Stimulated activated CD4-positive, alpha-beta T cell treated with anti-CD3 and anti-CD28 coated beads, Interleukin-2, amount 100 ng/mL, for 24 hours (primary cell): ENCODE results near the gene MNT.

Experiments
- DNase-seq, 2 donors: peaks; one replicate each; pipeline ENCODE4 v3.0.0-alpha.2; 2020

The MNT gene

DNA sequence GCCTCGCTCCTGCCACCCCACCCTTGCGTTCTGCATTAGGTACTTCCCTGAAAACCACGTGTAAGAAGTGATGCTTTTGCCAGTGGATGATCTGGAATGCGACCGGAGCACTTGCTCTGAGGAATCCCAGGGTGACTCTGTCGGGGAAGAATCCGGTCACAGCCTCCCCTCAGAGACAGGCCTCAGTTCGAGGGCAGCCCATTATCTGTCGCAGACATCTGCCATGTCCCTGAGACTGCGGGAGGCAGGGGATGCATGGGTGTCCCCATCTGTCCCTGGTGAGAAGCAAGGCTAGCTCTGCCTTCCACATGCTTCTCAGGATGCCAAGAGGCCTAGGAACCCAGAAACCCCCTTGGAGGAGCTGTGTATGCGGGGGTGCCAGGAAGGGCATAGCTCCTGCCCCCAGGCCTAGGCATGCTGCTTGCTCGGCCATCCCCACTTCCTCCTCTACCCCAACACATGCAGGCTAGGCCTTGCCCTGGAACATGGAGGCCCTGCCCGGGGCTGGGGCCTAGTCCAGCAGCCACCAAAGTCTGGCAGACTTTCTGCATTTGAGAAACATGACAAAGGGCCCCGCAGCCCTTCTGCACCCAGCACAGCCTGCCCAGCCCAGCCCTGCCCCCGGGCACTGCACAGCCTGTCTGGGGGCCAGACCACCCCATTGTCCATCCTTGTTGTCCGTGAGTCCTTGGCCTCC lies 20.5 kb downstream of the MNT start:
- DNase-seq = no peak

DNA sequence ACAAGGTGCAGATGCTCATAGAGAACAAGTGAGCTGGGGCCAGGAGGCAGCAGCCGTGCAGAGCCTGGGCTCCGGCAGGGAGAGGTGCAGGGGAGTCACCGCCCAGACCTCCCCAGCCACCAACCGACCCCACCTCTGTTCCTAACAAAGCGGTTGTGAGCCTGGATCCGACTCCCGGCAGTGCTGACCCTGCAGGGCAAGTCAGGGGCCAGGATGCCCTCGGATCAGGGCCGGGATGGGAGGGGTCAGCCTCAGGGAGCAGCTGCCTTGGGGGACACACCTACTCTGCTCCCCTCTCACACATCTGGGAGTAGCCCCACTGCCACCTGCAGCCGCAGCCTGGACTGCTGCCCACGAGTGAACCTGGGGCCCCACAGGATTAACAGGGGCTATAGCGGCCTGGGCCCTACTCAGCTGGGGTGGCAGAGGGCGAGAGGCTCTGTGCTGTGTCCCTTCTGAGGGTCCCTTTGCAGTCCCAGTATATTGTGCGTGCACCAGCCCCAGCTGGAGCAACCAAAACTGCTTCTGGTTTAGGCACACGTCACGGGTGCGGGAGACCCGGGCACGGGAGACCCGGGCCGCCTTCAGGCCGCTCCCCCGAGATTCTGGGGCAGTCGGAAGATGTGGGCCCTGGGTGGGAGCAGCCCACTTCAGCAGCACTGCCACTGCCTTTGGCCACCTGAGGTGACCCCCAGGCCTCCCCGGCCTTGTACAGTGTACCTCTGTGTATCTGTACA lies 21.2 kb downstream of the MNT start:
- DNase-seq = no peak

DNA sequence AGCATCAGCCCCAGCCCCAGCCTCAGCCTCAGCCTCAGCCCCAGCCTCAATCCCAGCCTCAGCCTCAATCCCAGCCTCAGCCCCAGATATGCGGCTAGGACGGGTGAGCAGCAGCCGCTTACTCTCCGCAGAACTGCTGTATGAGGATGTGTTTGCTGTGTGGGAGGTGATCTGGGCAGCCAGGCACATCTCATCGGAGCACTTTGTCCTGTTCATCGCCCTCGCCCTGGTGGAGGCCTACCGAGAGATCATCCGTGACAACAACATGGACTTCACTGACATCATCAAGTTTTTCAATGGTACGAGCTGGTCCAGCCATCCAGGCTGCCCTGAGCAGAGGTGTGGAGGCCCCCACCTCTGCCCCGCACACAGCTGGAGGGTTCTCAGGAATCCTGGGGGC lies 22.0 kb downstream of the MNT start:
- DNase-seq = no peak

DNA sequence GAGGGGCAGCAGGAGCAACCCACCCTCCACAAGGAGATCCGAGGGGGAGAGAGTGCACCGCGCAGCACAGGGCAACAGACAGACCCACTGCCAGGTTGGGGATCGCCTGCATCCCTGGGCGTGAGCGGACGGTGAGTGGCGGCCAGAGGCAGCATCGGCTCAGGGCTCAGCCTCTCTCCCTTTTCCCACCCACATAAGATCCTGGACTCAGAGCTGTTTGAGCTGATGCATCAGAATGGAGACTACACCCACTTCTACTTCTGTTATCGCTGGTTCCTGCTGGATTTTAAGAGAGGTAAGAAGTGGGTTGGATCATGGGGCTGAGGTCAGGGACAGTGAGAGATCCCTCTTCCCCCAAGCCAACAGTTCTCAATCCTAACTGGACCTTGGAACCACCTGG lies 23.2 kb downstream of the MNT start:
- no peak for DNase-seq

DNA sequence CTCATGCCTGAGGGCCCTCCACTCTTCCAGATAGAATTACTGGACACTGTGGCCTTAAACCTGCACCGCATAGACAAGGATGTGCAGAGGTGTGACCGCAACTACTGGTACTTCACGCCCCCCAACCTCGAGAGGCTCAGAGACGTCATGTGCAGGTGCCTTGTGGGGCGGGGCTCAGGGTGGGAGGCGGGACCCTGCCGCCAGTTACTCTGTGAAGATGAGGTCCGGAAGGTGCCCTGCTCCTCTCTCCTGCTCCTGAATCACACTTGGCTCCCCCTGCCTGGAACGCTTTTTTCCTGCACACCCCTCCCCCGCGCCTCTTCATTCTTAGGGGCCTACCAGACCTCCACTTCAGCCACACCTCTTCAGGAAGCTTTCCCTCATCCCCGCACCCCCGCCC lies 24.8 kb downstream of the MNT start:
- no peak for DNase-seq

DNA sequence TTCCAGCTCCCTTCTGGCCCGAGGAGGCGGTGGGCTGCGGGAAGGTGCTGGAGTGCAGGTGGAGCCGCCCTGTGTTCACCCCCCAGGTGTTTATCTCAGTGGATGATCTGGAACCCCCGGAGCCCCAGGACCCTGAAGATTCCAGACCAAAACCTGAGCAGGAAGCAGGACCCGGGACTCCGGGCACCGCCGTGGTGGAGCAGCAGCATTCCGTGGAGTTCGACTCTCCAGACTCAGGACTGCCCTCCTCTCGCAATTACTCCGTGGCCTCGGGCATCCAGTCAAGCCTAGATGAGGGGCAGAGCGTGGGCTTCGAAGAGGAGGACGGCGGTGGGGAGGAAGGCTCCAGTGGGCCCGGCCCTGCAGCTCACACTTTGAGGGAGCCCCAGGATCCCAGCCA lies 25.5 kb downstream of the MNT start:
- DNase-seq = no peak

DNA sequence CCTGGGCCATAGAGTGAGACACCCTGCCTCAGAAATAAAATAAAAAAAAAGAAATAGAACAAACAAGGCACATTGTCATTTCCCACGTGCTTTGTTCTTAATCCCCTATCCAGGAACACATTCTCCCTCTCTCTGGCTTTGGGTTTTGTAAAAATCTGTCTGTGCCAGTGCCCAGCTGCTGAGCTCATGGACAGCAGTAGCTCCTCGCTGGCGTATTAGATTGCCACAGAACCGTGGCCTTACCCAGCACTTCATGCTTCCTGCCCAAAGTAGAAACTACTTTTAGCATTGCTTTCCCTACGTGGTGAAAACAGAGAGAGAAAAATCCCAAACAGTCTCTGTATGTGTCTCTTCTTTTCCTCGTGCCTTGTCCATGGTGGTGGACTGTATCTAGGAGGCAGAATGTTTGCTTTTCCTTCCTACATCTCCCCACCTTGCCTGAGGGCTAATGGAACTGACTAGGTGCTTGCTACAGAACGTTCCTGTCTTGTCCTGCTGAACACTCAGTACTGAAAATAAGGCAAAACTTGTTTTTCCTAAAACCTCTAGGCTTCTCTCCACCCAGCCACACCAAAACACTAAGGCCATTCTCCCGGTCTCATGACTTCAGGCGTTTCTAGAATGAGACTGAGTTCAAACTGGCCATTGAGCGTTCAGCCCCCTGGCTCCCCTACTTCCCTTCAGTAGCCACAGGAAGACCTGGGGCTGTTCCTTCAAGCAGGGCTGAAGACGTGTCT lies 26.1 kb downstream of the MNT start:
- DNase-seq = no peak

DNA sequence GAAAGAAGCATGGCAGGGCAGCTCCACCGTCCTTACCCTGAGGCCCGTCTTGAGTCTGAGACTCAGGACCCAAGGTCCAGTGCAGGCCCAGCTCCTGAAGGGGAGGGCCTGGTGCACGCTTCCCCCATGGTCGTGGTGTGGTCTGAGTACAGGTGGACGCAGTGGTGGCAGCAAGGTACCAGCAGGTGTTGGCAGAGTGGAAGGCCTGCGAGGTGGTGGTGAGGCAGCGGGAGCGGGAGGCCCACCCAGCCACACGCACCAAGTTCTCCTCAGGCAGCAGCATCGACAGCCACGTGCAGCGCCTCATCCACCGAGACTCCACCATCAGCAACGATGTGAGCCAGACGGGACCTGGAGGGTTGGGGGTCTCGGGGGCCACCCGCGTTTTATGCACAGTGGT lies 27.7 kb downstream of the MNT start:
- DNase-seq = no peak

DNA sequence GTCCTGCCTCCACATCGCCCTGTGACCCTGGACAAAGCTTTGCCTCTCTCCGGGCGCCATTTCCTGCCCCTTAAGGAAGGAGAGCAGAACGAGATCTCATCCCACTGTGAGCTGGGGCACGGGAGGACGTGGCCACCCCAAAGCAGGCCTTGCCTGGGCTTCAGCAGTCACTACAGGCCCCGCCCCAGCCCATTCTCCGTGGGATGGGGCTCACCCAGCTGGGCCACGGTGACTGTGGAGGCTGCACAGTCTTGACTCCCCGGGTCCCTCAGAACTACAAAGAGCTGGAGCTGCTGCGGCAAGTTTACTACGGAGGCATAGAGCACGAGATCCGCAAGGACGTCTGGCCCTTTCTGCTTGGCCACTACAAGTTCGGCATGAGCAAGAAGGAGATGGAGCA lies 28.2 kb downstream of the MNT start:
- no peak for DNase-seq

DNA sequence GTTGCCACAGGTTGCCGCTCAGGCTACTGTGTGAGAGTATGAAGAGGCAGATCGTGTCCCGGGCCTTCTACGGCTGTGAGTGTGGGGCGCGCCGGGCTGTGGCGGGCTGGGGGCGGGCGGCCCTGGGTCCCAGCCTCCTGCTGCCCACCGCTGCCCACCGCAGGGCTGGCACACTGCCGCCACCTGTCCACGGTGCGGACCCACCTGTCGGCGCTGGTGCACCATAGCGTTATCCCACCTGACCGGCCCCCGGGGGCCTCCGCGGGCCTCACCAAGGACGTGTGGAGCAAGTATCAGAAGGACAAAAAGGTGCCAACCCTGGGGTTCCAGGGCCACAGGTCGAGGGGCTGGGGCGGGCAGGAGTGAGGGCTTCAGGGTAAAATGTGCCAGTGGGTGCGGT lies 28.7 kb downstream of the MNT start:
- no peak for DNase-seq

DNA sequence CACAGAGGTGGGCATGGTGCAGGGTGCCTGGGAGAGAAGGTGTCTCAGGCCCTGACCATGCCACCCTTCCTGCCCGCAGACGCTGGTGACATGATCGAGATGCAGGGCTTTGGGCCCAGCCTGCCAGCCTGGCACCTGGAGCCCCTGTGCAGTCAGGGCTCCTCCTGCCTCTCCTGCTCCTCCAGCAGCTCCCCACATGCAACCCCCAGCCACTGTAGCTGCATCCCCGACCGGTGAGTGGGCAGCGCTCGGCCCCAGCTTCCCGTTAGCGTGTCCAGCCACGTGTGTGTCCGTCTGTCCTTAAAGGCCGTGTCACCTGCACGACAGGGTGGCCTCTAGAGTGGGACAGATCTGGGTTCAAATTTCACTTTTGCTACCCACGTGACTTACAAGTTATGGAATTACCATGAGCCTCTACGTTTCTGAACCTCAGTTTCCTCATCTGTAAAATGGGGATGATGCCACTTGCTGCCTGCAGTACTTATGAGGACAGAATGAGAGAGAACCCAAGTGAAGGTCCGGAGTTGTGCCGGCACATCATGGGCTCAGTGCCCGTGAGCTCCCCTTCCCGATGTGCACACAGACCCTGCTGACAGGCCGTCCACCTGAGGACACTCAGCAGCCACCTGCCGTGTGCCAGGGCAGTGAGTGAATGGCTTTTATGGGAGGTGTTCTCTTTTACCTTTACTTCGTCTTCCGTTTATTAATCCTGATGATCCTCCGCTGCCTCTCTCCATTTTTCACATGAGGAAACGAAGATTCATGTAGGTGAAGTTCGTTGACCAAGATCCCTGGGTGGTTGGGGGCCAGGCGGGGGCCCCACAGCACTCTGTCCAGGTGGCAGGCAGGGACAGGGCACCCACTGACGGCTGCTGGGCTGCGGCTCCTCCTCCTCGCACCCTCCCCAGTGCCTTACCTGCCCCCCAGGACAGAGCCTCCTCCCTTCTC lies 29.4 kb downstream of the MNT start:
- no peak for DNase-seq

DNA sequence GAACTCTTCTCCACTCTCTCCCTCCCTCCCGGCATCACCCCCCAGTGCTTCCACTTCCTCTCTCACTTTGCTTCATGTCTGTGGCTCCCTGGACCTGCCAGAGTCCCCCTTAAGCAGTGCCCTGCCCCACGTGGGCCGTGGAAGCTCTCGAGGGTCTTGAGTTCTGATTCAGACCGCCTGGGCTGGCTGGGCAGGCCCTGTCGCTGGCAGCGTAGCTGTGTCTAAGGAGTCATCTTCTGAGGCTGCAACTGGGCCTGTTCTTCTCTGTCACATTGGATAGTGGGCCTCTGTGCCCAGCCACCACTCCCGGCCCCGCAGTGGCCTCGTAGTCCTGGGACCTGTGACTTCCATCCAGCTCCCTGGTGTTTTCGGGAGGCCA lies 30.7 kb downstream of the MNT start:
- no peak for DNase-seq

DNA sequence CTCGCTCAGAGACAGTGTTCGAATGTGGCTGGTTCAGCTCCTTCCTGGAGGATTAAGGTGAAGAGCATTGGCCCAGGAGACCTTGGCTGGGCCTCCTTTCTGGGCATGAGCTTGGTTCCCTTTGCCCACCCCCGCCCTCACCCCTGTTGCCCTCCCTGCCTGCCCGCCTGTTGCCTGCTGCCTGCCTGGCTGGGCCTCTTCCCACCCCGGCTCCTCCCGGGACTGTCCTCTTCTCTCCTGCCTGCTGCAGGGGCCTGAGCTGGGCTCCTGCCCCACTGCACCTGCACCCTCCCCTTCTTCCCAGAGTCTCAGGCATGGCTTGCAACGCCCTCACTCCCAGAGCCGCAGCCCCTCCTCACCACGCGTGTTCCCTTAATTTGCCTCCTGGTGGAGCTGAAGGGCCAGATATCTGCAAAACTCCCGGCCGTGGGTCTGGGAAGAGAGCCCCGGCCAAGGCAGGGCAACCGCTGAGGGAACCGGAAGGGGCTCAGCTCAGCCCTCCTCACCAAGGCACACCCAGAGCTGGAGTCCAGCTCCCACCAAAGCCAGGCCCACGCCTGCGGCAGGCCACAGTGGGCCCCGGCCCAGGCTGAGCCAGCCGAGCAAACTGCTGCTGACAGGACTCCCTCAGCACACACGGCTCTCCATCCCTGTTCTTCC lies 31.2 kb downstream of the MNT start:
- no peak for DNase-seq

DNA sequence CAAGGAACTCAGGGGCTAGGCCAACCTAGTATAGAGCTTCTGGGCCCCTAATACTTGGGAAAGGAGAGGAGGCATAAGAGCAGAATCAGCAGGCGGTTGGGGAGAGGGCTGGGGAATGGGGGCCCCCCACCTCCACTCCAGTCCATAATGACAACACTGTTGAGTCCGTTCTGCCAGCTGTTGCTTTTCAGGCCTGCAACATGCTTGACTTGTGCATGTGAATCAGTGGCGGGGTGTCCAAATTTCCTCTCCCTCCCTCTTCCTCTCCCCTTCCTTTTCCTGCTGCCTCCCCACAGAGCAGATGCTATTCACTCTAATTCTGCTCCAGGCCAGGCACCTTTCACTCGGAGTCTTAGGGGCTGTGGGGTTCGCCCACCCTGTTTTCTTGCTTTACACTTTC lies 31.8 kb downstream of the MNT start:
- DNase-seq = no peak

DNA sequence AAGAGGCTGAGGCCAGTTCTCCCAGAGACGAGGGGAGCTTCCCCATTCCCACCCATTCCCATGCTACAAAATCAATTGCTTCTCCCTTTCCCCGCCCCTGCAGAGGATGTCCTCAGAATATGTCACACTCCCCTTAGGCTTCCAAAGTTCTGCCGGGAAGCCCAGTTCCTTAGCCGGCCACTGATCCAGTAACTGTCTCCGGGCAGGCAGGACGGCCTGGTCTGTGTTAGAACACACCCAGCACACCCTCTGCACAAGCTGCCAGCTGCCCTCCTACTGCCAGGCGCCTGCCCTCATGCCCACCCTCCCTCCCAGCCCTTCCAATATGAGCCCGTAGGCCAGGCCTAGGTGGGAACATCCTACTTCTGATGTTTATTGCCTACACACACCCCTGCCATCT lies 32.5 kb downstream of the MNT start:
- no peak for DNase-seq

DNA sequence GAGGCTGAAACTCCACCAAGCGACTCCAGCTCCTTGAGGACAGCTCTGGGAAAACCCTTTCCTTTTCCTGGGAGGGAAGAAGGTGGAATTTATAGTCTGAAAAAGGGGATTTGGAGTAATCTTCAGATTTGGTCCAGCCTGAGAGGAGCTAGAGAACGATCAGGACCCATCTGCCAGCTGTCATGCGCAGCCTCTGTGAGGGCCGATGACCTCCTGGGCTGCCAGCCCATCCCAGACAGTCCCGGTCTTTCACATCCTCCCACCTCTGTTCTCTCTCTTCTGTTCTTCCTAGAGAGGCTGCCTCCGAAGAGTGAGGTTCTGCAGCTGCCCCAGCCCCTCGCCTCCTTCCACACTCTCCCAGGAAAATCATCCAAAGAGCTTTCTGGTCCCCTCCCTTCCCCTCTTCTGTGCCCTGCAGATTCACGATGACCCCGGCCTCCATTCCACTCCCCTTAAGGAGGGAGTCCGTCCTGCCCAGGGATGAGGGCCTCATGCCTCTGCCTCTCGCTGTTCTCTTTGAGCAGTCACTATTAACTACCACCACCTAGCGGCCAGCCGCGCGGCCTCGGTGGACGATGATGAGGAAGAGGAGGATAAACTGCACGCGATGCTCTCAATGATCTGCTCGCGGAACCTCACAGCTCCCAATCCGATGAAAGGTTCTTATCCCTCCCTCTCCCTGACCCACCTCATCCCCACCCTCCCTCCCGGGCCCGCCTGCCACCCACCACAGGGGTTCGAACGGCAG lies 33.9 kb downstream of the MNT start:
- DNase-seq = no peak

DNA sequence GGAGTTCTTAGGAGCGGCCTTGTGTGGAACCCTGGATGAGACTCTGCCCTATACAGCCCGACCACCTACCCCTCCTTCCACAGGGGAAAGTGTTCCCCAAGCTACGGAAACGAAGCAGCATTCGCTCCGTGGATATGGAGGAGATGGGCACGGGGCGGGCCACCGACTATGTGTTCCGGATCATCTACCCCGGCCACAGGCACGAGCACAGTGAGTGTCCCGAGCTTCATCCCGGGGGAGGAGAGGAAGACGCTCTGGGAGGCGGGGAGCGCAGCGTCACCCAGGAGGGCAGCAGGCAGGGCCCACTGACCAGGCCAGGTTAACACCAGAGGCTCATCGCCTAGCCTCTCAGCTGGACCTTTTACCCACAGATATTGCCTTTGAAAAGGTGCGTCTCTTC lies 35.7 kb downstream of the MNT start:
- DNase-seq = no peak

DNA sequence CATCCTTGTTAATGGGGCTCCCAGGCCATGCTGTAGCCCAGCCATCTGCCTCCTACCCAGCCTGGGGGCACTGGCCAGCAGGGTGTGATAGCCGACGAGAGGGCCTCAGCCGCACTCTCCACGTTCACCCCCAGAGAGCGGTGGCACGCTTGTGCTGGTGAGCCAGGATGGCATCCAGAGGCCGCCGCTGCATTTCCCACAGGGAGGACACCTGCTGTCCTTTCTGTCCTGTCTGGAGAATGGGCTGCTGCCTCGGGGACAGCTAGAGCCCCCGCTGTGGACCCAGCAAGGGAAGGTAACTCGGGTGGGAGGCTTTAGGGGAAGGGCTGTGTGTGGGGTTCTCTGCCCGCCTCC lies 36.1 kb downstream of the MNT start:
- no peak for DNase-seq

DNA sequence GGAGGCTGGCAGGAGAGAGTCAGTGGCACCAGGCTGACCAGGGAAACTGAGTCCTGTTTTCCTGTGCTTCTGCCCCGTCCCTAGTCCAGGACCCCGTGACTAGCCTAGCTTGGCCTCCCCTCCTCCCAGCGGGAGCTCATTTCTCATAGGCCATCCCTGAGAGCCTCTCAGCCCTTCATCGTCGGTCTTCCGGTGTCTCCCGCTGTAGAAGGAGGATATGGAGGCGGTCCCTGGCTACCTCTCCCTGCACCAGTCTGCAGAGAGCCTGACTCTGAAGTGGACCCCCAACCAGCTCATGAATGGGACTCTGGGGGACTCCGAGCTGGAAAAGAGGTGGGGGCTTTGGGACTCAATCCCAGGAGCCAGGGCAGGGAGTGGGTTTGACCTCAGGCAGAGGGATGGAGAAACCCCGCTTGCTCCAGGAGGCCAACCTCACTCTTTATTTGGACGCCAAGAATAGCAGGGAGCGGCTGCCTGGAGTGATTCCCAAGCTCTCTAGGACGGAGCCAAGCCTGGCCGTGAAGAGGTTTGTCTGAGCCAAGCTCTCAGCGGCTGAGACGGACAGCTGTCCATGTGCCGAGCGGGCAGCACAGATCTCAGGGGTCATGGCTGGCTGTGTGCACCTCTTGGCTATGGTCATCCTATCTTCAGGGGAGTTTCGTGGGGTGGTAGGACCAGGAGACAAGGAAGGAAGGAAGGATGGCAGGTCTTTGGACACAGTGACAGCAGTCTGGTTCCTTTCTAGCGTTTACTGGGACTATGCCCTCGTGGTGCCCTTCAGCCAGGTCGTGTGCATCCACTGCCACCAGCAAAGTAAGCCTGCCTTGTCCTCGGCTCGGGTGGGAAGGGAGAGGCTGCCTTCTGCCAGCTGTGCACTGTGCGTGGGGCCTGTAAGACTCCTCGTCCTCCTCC lies 36.8 kb downstream of the MNT start:
- DNase-seq = no peak

DNA sequence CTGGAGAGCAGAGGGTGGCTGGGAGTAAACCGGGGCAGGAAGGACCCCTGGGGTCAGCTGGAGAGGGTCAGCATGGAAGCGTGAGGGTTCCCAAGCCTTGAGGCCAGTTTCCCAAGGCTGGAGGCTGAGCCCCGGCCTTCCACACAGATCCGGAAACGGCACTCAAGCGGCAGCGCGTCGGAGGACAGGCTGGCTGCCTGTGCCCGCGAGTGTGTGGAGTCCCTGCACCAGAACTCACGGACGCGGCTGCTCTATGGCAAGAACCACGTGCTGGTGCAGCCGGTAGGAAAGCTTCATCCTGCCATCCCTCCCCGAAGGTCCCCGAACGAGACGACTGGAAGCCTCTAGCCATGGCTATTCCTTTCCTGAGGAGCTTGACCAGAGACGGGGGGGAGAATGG lies 37.5 kb downstream of the MNT start:
- no peak for DNase-seq

DNA sequence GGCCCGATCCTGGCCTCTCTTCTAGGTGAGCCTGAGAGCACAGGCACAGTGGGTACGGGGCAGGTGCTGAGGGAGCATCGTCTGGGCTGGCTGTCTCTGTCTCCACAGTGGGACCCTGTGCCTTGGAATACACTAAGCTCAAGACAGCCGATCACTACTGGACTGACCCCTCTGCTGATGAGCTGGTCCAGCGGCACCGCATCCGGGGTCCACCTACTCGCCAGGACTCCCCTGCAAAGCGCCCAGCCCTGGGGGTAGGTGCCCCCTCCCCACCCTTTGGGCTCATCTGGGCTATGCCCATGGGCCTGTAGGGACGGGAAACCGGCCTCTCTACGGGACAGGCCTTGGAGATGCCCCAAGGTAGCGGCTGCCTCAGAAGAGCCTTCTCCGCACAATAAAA lies 38.0 kb downstream of the MNT start:
- no peak for DNase-seq
